SK-N-SH treated with all-trans-retinoic acid at 6 μM for 48 hours (cell line): ENCODE data around the gene ETV1.

Experiments
- BACH2 ChIP-seq: fragments of 250-450 bp; sonication (Bioruptor Pico); IDR thresholded peaks from 2 replicates; pipeline ENCODE4 v1.9.0; 2021; ENCODE audit warnings: mild to moderate bottlenecking, borderline replicate concordance
- CSRNP3 ChIP-seq: fragments of 250-450 bp; sonication (Bioruptor Pico); IDR thresholded peaks from 2 replicates; pipeline ENCODE4 v1.5.1; 2021; ENCODE audit warnings: mild to moderate bottlenecking, moderate library complexity
- ESRRG ChIP-seq: fragments of 250-450 bp; sonication (Bioruptor Pico); IDR thresholded peaks from 2 replicates; pipeline ENCODE4 v1.6.1; 2021; ENCODE audit warnings: mild to moderate bottlenecking
- PATZ1 ChIP-seq: fragments of 250-450 bp; sonication (Bioruptor Pico); IDR thresholded peaks from 2 replicates; pipeline ENCODE4 v1.8.0; 2020; ENCODE audit warnings: mild to moderate bottlenecking, moderate library complexity, borderline replicate concordance
- RARB ChIP-seq: fragments of 250-450 bp; sonication (Bioruptor Pico); IDR thresholded peaks from 2 replicates; pipeline ENCODE4 v1.8.0; 2021; ENCODE audit warnings: mild to moderate bottlenecking, moderate library complexity
- TSHZ2 ChIP-seq: fragments of 250-450 bp; sonication (Bioruptor Pico); IDR thresholded peaks from 2 replicates; pipeline ENCODE4 v1.5.0; 2020; ENCODE audit warnings: mild to moderate bottlenecking, moderate library complexity
- ZC3H10 ChIP-seq: fragments of 250-450 bp; sonication (Bioruptor Pico); IDR thresholded peaks from 2 replicates; pipeline ENCODE4 v1.5.1; 2021; ENCODE audit warnings: mild to moderate bottlenecking, moderate library complexity
- ZFP3 ChIP-seq: fragments of 250-450 bp; sonication (Bioruptor Pico); IDR thresholded peaks from 2 replicates; pipeline ENCODE4 v1.5.0; 2020; ENCODE audit warnings: mild to moderate bottlenecking, moderate library complexity
- ZNF565 ChIP-seq: fragments of 450-650 bp; formaldehyde crosslinking; conservative IDR thresholded peaks from 2 replicates; pipeline ENCODE4 v1.5.0; 2020; ENCODE audit warnings: low read depth, mild to moderate bottlenecking, moderate library complexity
- ZNF8 ChIP-seq: fragments of 450-650 bp; formaldehyde crosslinking; IDR thresholded peaks from 2 replicates; pipeline ENCODE4 v1.5.0; 2020; ENCODE audit warnings: mild to moderate bottlenecking, moderate library complexity

- no peak for TF ChIP-seq ZFP3 (CRISPR knock-in tag)
- TF ChIP-seq BACH2 (CRISPR knock-in tag) = no peak
- TF ChIP-seq CSRNP3 (CRISPR knock-in tag) = no peak
- TF ChIP-seq PATZ1 = no peak
- no peak for TF ChIP-seq ZC3H10 (CRISPR knock-in tag)
- no peak for TF ChIP-seq ZNF565 (CRISPR knock-in tag)
- TF ChIP-seq ESRRG (CRISPR knock-in tag) = no peak
- TF ChIP-seq ZNF8 (CRISPR knock-in tag) = no peak
- TF ChIP-seq TSHZ2 (CRISPR knock-in tag) = no peak
- no peak for TF ChIP-seq RARB (CRISPR knock-in tag)
Measured at GRCh38 chr7:13948019-13948801, 41.3 kb downstream of the ETV1 start.
